Right atrium auricular region (tissue), 2 donors: ENCODE results near the gene CELA2A. TPM values are rescaled to one million over a fixed set of nuclear protein-coding genes. Genes with fewer than 3 reads are reported as not detected.
"Not testable (repeated sequence)": the region's sequence is repeated elsewhere in the genome, so short reads cannot be mapped to it uniquely, and the experiment has no call there.

Source experiments
- DNase-seq: peaks from one replicate; pipeline ENCODE4 v3.0.0-alpha.2; 2019; ENCODE audit warnings: low spot score
- H3K27ac ChIP-seq, 2 donors: fragments of 200-600 bp; sonication (generic); 1 replicate in 1 of 2; 2 replicates in 1 of 2; pipeline ENCODE4 v1.5.1; 2016 to 2019
- H3K27me3 ChIP-seq, 2 donors: fragments of 200-600 bp; sonication (generic); one replicate each; pipeline versions ENCODE4 v1.5.1 to v1.6.0; 2017 to 2019
- H3K36me3 ChIP-seq: fragments of 200-600 bp; sonication (generic); one replicate; pipeline ENCODE4 v1.5.1; 2016
- H3K4me1 ChIP-seq, 2 donors: fragments of 200-600 bp; sonication (generic); one replicate each; pipeline versions ENCODE4 v1.5.1 to v1.6.0; 2017 to 2019
- H3K4me3 ChIP-seq, 2 donors: fragments of 200-600 bp; sonication (generic); 1 replicate in 1 of 2; 2 replicates in 1 of 2; pipeline ENCODE4 v1.5.1; 2017 to 2019; ENCODE audit warnings: mild to moderate bottlenecking in 1 of 2, moderate library complexity in 1 of 2
- H3K9me3 ChIP-seq, 2 donors: fragments of 200-600 bp; sonication (generic); one replicate each; pipeline ENCODE4 v1.5.1; 2019
- CTCF ChIP-seq, 2 donors: fragments of 200-600 bp; sonication (generic); IDR thresholded peaks; one replicate each; pipeline ENCODE4 v1.5.1; 2019; ENCODE audit warnings: antibody characterized with exemption in 2 of 2
- total RNA-seq, 2 donors: library from RNA; depleted of rRNA; stranded (reverse); fragments of >200 nt; gene quantifications; one replicate each; pipeline ENCODE4 v1.1.0, GENCODE V29; 2016

CELA2A gene
- total RNA-seq, 2 donors from 2014 or later: not detected

GRCh38 chr1:15431571-15431948, 25.0 kb upstream of the CELA2A start:
- TF ChIP-seq CTCF (IDR thresholded peaks at IDR 0.05): no peak
- H3K27ac ChIP-seq: no peak overlapping the region

GRCh38 chr1:15432324-15432723, 24.2 kb upstream of the CELA2A start:
- Histone ChIP-seq H3K36me3 (peaks cover 7% of the 10 kb centered on the region), H3K9me3 (no peaks in the 10 kb centered on the region), H3K27me3 (no peaks in the 10 kb centered on the region), H3K4me1 (peaks cover 0 to 1% of the 10 kb centered on the region in 2 donors), H3K27ac (no peak overlapping the region), H3K4me3 (no peak overlapping the region)
- no peak for DNase-seq
- no peak for TF ChIP-seq CTCF (IDR thresholded peaks at IDR 0.05)

More at GRCh38 chr1:15431571-15431948, 25.0 kb upstream of the CELA2A start:
- peaks cover 7% of the 10 kb centered on the region for H3K36me3 ChIP-seq
- H3K9me3 ChIP-seq: no peaks in the 10 kb centered on the region
- no peak overlapping the region for H3K4me3 ChIP-seq
- peaks cover 0 to 9% of the 10 kb centered on the region in 2 donors for H3K4me1 ChIP-seq
- DNase-seq: no peak
- no peaks in the 10 kb centered on the region for H3K27me3 ChIP-seq

- no peak overlapping the region for H3K27ac ChIP-seq
- H3K36me3 ChIP-seq: peaks cover 5% of the 10 kb centered on the region
Measured at GRCh38 chr1:15433471-15433870, 23.1 kb upstream of the CELA2A start.

GRCh38 chr1:15434739-15435138, 21.8 kb upstream of the CELA2A start:
- H3K9me3 ChIP-seq, H3K4me3 ChIP-seq, H3K36me3 ChIP-seq, H3K27ac ChIP-seq, H3K4me1 ChIP-seq, H3K27me3 ChIP-seq, DNase-seq: not testable (repeated sequence)

More at GRCh38 chr1:15433471-15433870, 23.1 kb upstream of the CELA2A start:
- H3K27me3 ChIP-seq: no peaks in the 10 kb centered on the region
- no peaks in the 10 kb centered on the region for H3K4me1 ChIP-seq
- no peaks in the 10 kb centered on the region for H3K9me3 ChIP-seq
- no peak for DNase-seq
- no peak overlapping the region for H3K4me3 ChIP-seq
- no peak for TF ChIP-seq CTCF (IDR thresholded peaks at IDR 0.05)

- Histone ChIP-seq H3K9me3 (no peaks in the 10 kb centered on the region), H3K36me3 (no peaks in the 10 kb centered on the region), H3K27ac (no peak overlapping the region), H3K4me1 (no peaks in the 10 kb centered on the region), H3K27me3 (no peaks in the 10 kb centered on the region), H3K4me3 (no peak overlapping the region)
- DNase-seq: no peak
- no peak for TF ChIP-seq CTCF (IDR thresholded peaks at IDR 0.05)
Measured at GRCh38 chr1:15435239-15436077, 21.1 kb upstream of the CELA2A start.

- no peak overlapping the region for H3K27ac ChIP-seq
- TF ChIP-seq CTCF (IDR thresholded peaks at IDR 0.05): no peak
- no peak for DNase-seq
Measured at GRCh38 chr1:15436881-15437442, 19.6 kb upstream of the CELA2A start.

More at GRCh38 chr1:15436881-15437442, 19.6 kb upstream of the CELA2A start:
- no peaks in the 10 kb centered on the region for H3K9me3 ChIP-seq
- H3K4me3 ChIP-seq: no peak overlapping the region
- no peaks in the 10 kb centered on the region for H3K36me3 ChIP-seq
- H3K27me3 ChIP-seq: no peaks in the 10 kb centered on the region
- H3K4me1 ChIP-seq: no peaks in the 10 kb centered on the region
